Measurements from ENCODE around the gene GNPTAB.

DNA sequence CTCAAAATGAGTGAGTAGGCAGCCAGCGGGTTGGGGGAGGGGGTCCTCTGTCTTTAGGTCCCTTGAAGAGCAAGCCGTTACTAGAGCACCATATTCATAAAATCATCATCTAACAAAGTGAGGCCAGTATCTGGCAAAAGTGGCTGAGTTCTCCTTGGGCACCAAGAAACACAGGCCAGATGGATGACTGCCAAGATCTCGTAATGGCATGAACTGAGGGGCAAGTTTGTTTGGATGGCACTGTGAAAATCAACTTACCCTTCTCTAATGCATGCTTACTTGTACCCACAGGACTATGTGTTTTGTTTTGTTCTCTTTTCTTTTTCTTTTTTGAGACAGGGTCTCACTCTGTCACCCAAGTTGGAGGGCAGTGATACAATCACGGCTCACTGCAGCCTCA, 41.6 kb downstream of the GNPTAB start:
- TF ChIP-seq EZH2phosphoT487 (IDR thresholded peaks at IDR 0.05; ENCODE audit: borderline replicate concordance, low read depth, low read length): no peak
- TF ChIP-seq, protein P1, sequence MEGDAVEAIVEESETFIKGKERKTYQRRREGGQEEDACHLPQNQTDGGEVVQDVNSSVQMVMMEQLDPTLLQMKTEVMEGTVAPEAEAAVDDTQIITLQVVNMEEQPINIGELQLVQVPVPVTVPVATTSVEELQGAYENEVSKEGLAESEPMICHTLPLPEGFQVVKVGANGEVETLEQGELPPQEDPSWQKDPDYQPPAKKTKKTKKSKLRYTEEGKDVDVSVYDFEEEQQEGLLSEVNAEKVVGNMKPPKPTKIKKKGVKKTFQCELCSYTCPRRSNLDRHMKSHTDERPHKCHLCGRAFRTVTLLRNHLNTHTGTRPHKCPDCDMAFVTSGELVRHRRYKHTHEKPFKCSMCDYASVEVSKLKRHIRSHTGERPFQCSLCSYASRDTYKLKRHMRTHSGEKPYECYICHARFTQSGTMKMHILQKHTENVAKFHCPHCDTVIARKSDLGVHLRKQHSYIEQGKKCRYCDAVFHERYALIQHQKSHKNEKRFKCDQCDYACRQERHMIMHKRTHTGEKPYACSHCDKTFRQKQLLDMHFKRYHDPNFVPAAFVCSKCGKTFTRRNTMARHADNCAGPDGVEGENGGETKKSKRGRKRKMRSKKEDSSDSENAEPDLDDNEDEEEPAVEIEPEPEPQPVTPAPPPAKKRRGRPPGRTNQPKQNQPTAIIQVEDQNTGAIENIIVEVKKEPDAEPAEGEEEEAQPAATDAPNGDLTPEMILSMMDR (conservative IDR thresholded peaks at IDR 0.05; ENCODE audit: low read length): no peak
